GM19238 (cell line): ENCODE results near the gene ZNF728.
"Not testable (repeated sequence)": the region's sequence is repeated elsewhere in the genome, so short reads cannot be mapped to it uniquely, and the experiment has no call there.

Experiments used
- DNase-seq: peaks from one replicate; pipeline ENCODE4 v3.0.0; 2011; ENCODE audit warnings: low spot score; ENCODE audit not compliant: insufficient read length

The ZNF728 gene

DNA sequence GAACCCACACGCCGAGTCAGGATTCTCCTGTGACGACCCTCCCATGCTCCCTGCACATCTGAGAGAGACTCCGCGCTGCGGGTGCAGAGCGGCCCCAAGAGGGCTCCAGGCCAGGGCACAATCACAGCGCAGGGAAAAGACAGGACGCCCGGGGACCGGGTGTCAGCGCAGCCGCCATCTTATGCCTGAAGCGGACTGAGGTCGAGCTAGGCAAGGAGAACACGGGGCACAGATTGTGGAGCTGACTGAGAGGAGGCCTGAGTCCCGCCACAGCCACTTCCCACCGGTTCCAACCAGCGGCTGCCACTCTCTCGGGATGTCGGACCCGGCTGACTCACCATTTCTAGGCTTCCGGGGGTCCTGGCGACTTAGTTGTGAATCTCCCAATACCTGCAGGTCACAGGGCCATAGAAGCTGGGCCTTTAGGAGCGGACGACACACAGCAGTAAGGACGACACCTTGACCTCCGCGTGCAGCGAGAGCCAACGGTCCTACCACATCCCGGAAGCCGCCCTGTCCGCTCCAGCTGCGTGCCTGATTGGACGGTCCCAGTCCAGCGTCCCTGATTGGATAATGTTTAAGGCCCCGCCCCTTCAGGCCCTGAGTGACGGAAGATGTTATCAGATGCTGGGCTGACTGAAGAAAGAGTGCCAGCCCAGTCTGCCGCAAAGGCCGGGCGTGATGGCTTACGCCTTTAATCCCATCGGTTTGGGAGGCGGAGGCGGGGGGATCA lies at the start of gene ZNF728:
Gene ZNF728, minus strand, starts transcription at position 487 of the 733 bp plus-strand sequence. Its CDS starts 146 bp downstream, at position 341.
- DNase-seq, result no peak

DNA sequence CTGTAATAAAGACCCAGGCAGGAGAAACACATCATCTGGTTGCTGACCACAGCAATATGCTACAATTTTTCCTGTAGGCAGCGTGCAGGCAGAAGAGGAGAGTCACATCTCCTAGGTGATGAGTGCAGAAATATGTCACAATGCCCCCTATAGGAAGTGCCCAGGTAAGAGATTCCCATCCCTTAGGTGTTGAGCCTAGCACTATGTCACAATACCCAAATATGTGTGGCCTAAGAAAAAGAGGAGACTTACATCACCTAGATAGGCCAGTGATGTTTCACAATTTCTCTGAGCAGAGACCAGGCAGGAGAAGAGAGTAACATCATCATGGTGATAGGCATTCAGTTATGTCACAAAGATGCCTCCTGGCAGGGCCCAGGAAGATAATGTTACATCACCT lies 49.4 kb upstream of the ZNF728 start:
- no peak for DNase-seq

DNA sequence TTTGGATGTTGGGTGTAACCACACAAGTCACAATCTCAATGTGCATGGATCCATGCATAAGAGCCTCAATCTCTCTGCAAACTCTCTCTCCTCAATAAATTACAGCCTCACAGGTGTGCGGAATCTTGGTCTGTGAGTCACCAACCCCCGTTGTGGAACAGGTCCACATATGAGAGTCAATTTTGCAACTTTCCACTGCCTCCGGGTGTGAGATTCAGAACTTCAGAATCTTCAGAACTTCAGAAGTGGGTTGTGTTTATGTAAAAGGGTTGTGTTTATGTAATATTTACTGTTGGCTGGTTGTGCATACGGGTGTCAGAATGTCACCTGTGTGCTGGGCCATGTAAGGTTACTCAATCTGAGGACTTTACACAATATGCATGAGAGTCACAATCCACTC lies 46.3 kb upstream of the ZNF728 start:
- DNase-seq, result no peak

DNA sequence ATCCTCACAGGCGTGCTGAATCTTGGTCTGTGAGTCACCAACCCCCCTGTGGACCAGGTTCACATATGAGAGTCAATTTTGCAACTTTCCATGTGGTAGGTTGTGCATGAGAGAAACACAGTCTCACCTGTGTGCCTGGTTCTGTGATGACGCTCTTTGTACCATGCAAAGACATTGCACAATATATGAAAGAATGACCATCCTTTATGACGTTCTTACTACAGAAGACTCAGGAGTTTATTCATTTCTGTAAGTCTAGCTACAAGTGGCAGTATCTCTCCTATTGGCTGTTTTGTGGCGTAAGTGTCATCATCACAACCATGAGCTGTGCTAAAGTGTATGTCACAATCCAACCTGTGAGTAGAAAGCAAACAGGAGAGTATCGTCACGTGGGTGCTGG lies 43.8 kb upstream of the ZNF728 start:
- no peak for DNase-seq

DNA sequence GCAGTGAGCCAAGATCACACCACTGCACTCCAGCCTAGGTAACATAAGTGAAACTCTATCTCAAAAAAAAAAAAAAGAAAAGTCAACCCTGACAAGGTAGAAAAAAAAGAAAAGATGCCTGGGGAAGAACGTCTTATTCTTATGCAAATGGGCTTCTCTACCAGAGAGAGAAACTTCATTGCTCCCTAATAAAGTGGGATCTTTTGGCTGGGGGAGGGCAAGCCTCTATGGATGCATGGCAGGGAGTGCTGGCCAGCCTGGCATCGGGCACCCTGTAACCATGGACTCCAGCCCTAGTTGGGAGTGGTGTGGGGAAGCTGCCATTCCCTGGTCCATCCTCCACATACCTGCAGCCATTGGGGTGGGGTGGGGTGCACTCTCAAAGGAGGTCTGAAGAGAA lies 30.7 kb upstream of the ZNF728 start:
- no peak for DNase-seq

DNA sequence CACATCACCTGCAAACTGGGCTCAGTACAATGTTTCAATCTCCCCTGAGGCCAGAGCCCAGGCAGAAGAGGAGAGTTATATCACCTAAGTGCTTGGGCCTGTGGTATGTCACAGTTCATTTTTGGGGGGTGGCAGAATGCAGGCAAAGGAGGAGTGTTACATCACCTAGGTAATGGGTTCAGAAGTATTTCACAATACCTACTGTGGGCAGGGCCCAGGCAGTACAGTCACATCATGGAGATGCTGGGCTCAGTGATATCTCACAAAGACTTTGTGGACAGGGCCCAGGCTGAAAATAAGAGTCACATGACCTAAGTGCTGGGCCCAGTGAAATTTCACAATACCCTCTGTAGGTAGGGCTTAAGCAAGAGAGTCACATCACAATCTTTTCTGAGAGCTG lies 12.7 kb upstream of the ZNF728 start:
- DNase-seq, result no peak

DNA sequence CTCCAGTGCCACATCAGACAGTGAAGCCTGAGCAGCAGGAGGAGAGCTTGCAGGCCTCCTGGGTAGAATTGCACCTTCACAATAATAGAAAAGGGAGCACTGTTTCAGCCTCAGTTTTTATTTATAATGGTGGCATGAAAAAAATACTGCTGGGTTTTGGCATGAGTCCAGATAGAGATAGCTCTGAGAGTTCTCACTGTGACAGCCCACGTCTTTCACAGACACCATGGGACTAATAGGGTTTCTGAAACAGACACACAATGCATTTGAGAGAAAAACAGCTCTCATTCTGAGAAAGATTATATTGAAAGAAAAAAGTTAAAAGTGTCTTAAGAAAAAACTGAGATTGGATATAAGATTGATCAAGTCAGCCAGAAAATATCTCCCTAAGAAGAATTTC lies 8.0 kb downstream of the ZNF728 start:
- not testable (repeated sequence) for DNase-seq

DNA sequence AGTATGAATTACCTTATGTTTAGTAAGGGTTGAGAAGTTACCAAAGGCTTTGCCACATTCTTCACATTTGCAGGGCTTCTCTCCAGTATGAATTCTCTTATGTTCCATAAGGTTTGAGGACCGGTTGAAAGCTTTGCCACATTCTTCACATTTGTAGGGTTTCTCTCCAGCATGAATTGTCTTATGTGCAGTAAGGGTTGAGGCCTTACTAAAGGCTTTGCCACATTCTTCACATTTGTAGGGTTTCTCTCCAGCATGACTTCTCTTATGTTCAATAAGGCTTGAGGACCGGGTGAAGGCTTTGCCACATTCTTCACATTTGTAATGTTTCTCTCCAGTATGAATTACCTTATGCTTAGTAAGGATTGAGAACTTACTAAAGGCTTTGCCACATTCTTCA lies 26.7 kb downstream of the ZNF728 start:
- no peak for DNase-seq

DNA sequence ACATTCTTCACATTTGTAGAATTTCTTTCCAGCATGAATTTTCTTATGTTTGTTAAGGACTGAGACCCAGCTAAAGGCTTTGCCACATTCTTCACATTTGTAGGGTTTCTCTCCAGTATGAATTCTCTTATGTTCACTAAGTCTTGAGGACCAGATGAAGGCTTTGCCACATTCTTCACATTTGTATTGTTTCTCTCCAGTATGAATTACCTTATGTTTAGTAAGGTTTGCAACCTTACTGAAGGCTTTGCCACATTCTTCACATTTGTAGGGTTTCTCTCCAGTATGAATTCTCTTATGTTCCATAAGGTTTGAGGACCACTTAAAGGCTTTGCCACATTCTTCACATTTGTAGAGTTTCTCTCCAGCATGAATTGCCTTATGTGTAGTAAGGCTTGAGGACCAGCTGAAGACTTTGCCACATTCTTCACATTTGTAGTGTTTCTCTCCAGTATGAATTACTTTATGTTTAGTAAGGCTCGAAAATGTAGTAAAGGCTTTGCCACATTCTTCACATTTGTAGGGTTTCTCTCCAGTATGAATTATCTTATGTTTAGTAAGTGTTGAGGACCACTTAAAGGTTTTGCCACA lies 27.3 kb downstream of the ZNF728 start:
- not testable (repeated sequence) for DNase-seq

DNA sequence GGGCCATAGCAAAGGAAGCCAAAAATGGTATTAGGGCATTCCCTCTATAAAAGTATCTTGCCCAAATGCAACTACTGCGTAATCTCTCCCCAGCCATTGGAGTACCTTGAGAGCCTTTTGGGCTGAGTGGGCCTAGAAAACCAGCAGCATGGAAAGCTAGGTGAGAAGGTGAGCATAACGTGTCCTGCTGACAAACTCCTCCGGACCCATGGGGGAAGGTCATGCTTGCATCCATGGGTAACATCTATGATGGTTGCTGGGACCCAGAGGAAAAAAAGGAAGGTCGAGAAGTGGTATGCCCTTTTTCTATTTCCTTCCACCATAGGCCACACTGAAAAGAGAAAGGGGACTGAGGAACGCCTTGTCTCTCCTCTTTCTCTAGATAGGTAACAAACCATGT lies 57.4 kb downstream of the ZNF728 start:
- no peak for DNase-seq

DNA sequence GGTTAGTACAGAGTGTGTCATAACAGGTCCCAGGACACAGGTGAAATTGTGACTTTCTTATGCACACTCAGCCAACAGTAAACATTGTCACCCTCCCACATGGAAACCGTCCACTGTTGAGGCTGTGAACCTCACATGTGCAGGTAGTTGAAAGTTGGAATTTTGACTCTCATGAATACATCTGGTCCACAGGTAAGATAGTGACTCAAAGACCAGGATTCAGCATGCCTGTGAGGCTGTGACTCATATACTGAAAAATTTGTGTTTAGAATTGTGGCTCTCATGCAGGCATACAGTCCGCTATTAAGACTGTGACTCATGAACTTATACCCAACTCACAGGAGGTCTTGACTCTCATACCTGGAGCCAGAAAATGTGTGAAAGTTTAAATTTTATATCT lies 67.8 kb downstream of the ZNF728 start:
- no peak for DNase-seq

DNA sequence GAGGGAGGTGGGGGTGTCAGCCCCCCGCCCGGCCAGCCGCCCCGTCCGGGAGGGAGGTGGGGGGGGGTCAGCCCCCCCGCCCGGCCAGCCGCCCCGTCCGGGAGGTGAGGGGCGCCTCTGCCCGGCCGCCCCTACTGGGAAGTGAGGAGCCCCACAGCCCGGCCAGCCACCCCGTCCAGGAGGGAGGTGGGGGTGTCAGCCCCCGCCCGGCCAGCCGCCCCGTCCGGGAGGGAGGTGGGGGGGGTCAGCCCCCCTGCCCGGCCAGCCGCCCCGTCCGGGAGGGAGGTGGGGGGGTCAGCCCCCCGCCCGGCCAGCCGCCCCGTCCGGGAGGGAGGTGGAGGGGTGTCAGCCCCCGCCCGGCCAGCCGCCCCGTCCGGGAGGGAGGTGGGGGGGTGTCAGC lies 75.4 kb downstream of the ZNF728 start:
- DNase-seq, result not testable (repeated sequence)

DNA sequence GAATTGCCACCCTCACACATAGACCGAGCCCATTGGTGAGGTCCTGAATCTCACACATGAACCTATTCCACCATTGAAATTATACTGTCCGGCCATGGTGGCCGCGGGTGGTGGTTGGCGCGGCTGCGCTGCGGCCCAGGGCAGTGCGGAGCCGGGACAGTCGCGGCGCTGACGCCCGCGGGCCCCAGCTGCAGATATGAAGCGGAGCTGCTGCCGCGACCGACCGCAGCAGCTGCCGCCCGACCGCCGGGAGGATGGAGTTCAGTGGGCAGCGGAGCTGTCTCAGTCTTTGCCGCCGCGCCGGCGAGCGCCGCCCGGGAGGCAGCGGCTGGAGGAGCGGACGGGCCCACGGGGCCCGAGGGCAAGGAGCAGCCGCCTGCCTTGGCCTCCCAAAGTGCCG lies 77.8 kb downstream of the ZNF728 start:
- DNase-seq, result not testable (repeated sequence)
